ENCODE data around the gene ARX. TPM values are rescaled to one million over a fixed set of nuclear protein-coding genes. Genes with fewer than 3 reads are reported as not detected.

The ARX gene
- total RNA-seq, 1 donor from 2014 or later = not detected

DNA sequence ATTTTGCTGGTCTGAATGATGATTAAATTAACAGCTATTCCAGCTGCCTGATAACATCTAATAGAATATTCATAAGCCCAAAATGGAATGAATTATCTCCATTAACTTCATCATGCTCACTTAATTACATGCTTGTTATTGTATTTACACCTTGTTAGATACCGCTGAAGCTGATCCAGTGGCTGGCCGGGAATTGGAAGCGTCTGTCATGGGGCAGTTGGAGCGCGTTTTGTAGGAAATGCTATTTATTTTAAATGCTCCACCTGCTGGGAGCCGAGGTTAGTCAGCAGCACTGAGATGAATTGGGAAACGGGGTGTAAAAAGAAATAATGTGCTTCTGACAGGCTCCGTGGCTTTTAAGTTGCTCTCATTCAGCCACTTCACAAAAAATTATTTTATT, 25.2 kb downstream of the ARX start:
- FAIRE-seq (no peak), DNase-seq (ENCODE audit: low read depth) (no peak)
- no peak overlapping the region for H3K4me3 ChIP-seq (ENCODE audit: low read depth, low read length)
- no peaks in the 10 kb centered on the region for H3K27me3 ChIP-seq (ENCODE audit: control insufficient read depth, insufficient read depth, low read length)
- TF ChIP-seq, protein P1, sequence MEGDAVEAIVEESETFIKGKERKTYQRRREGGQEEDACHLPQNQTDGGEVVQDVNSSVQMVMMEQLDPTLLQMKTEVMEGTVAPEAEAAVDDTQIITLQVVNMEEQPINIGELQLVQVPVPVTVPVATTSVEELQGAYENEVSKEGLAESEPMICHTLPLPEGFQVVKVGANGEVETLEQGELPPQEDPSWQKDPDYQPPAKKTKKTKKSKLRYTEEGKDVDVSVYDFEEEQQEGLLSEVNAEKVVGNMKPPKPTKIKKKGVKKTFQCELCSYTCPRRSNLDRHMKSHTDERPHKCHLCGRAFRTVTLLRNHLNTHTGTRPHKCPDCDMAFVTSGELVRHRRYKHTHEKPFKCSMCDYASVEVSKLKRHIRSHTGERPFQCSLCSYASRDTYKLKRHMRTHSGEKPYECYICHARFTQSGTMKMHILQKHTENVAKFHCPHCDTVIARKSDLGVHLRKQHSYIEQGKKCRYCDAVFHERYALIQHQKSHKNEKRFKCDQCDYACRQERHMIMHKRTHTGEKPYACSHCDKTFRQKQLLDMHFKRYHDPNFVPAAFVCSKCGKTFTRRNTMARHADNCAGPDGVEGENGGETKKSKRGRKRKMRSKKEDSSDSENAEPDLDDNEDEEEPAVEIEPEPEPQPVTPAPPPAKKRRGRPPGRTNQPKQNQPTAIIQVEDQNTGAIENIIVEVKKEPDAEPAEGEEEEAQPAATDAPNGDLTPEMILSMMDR (IDR thresholded peaks at IDR 0.05; ENCODE audit: insufficient read depth, low read length, severe bottlenecking) = no peak
- H3K36me3 ChIP-seq (ENCODE audit: control insufficient read depth, insufficient read depth, low read length) = no peaks in the 10 kb centered on the region

DNA sequence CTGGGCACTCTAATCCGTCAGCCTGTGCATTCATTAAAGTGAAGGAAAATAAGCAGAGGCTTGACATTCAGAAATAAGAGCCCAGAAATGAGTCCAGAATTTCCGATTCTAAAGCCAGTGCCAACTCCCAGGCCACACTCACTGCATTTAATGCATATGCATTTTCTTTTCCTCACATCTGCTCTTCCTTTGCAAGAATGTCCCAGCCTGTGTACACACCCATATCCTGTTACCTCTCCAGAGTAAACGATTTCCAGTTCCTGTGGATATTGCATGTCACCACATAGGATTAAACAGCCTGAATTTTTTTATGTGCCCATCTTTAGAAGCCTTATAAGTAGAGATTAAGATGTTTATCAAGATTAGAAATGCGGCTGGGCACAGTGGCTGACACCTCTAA, 27.5 kb downstream of the ARX start:
- H3K27me3 ChIP-seq (ENCODE audit: control insufficient read depth, insufficient read depth, low read length) = no peaks in the 10 kb centered on the region
- H3K36me3 ChIP-seq (ENCODE audit: control insufficient read depth, insufficient read depth, low read length) = no peaks in the 10 kb centered on the region
- no peak for FAIRE-seq
- TF ChIP-seq, protein P1 (IDR thresholded peaks at IDR 0.05; ENCODE audit: insufficient read depth, low read length, severe bottlenecking) = no peak
- no peak overlapping the region for H3K4me3 ChIP-seq (ENCODE audit: low read depth, low read length)
- no peak for DNase-seq (ENCODE audit: low read depth)

DNA sequence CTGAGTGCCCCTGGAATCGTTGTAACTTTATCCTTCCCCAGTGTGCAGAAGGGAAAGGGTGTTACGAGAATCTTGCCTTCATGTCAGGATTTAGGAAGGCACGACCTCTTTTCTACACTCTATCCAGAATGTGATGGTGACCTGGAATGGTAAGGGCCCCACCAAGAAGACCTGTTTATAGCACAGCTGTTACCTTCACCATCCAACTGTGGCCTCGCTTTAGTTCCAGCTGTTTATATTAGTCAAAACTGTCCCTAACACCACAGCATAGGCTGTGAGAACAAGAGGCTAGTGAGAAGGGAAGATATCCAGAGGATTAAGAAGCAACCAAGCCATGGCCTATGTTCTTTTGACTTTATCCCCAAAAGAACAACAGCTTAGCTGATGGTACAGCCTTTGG, 28.0 kb downstream of the ARX start:
- no peaks in the 10 kb centered on the region for H3K27me3 ChIP-seq (ENCODE audit: control insufficient read depth, insufficient read depth, low read length)
- no peak overlapping the region for H3K4me3 ChIP-seq (ENCODE audit: low read depth, low read length)
- H3K36me3 ChIP-seq (ENCODE audit: control insufficient read depth, insufficient read depth, low read length) = no peaks in the 10 kb centered on the region
- FAIRE-seq (no peak), DNase-seq (ENCODE audit: low read depth) (no peak)
- TF ChIP-seq, protein P1 (IDR thresholded peaks at IDR 0.05; ENCODE audit: insufficient read depth, low read length, severe bottlenecking) = no peak

DNA sequence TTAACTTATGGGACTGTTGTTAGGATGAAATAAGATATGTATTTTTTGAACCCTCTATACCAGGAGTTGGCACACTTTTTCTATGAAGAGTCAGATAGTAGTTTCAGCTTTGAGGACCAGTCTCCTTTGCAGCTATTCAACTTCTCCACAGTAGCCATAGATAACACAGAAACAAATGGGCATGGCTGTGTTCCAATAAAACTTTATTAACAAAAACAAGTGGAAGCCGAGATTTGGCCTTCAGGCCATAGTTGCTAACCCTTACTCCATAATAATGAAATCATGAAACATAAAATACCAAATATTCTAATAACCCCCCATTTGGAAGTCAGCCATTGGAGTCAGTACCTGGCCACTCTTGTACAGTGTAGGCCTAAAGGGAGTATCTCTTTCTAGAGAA, 30.6 kb downstream of the ARX start:
- FAIRE-seq = no peak
- TF ChIP-seq, protein P1 (IDR thresholded peaks at IDR 0.05; ENCODE audit: insufficient read depth, low read length, severe bottlenecking) = no peak
- Histone ChIP-seq H3K4me3 (ENCODE audit: low read depth, low read length) (no peak overlapping the region), H3K36me3 (ENCODE audit: control insufficient read depth, insufficient read depth, low read length) (no peaks in the 10 kb centered on the region), H3K27me3 (ENCODE audit: control insufficient read depth, insufficient read depth, low read length) (no peaks in the 10 kb centered on the region)
- no peak for DNase-seq (ENCODE audit: low read depth)

DNA sequence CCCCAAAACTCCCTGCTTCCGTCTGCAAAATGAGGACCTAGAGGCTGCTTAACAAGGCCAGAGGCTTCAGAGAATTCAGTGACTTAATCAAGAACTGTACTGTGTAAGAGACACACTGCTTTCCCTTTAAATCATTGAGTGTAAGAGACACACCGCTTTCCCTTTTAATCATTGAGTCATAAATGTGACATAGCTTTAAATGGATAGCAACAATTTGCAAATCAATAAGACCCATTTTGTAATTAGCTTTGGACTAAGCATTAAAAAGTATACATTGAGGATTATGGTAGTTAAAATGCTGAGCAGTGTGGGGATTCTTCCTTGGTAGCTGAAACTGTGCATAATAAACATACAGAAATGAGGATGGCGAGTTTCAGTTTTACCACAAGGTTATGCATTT, 31.8 kb downstream of the ARX start:
- no peak for FAIRE-seq
- Histone ChIP-seq H3K36me3 (ENCODE audit: control insufficient read depth, insufficient read depth, low read length) (no peaks in the 10 kb centered on the region), H3K27me3 (ENCODE audit: control insufficient read depth, insufficient read depth, low read length) (no peaks in the 10 kb centered on the region), H3K4me3 (ENCODE audit: low read depth, low read length) (no peak overlapping the region)
- DNase-seq (ENCODE audit: low read depth) = no peak
- TF ChIP-seq, protein P1 (IDR thresholded peaks at IDR 0.05; ENCODE audit: insufficient read depth, low read length, severe bottlenecking) = no peak

DNA sequence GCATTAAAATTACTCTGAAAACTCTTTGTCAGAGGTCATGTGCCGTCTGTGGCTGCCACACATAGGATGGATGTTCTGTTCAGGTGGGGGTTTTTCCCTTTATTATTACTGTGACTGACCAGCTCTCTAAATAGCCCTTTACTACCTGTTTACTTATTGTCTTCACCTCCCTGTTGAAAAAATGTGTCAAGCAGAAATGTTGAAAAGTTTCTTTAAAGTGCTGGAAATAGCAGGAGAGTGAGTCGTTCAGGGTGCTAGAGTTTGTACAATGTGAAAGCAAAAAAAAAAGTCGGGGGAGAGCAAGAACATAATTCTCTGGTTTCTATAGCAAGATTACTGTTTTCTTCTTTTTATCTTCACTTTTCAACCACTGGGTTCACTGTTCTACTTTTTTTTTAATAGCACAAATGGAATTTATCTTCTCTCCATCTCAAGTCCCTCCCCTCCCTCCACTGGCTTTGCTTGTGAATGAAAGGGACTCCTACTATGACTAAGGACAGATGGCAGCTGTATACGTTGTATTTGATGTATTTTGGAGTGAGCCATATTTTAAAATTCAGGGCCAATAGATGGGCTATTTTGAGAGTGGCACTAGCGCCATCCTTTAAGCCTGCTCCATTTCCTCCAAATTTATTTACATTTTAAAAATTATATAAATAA, 33.3 kb downstream of the ARX start:
- H3K36me3 ChIP-seq (ENCODE audit: control insufficient read depth, insufficient read depth, low read length) = no peaks in the 10 kb centered on the region
- H3K4me3 ChIP-seq (ENCODE audit: low read depth, low read length) = no peak overlapping the region
- FAIRE-seq (no peak), DNase-seq (ENCODE audit: low read depth) (no peak)
- TF ChIP-seq, protein P1 (IDR thresholded peaks at IDR 0.05; ENCODE audit: insufficient read depth, low read length, severe bottlenecking) = no peak
- H3K27me3 ChIP-seq (ENCODE audit: control insufficient read depth, insufficient read depth, low read length) = no peaks in the 10 kb centered on the region

Data from bronchial epithelial cell (primary cell).